DND-41 (cell line): ENCODE results near the gene PKHD1.

Experiments
- ATAC-seq: fragments of 200-7000 bp; cut with Tn5 transposase; 3 replicates; pipeline ENCODE4 v1.9.1; 2021; ENCODE audit warnings: low read depth; ENCODE audit not compliant: insufficient read depth
- DNase-seq: peaks from one replicate; pipeline ENCODE4 v3.0.0-alpha.2; 2020
- H2AFZ ChIP-seq: 2 replicates; pipeline ENCODE4 v1.6.0; 2012; ENCODE audit warnings: low read depth, low read length
- H3K27ac ChIP-seq: 2 replicates; pipeline ENCODE4 v1.5.1; 2012; ENCODE audit warnings: low read length, inconsistent platforms
- H3K27me3 ChIP-seq: fragments of 200-600 bp; sonication (generic); 2 replicates; pipeline ENCODE4 v1.6.0; 2012; ENCODE audit warnings: low read length, mild to moderate bottlenecking, inconsistent platforms; ENCODE audit not compliant: insufficient read depth, poor library complexity
- H3K36me3 ChIP-seq: 2 replicates; pipeline ENCODE4 v1.5.1; 2012; ENCODE audit warnings: low read length, inconsistent platforms; ENCODE audit not compliant: insufficient read depth
- H3K4me1 ChIP-seq: 2 replicates; pipeline ENCODE4 v1.5.1; 2012; ENCODE audit warnings: mild to moderate bottlenecking, low read length; ENCODE audit not compliant: insufficient read depth
- H3K4me2 ChIP-seq: 2 replicates; pipeline ENCODE4 v1.6.0; 2012; ENCODE audit warnings: mild to moderate bottlenecking, moderate library complexity, low read length, inconsistent platforms; ENCODE audit not compliant: insufficient read depth
- H3K4me3 ChIP-seq, 2 experiments: fragments of 200-600 bp in 1 of 2; shearing (Covaris generic) in 1 of 2; 2 replicates each; pipeline ENCODE4 v1.5.1; 2012 to 2016; ENCODE audit warnings: inconsistent platforms in 2 of 2, low read length in 2 of 2, mild to moderate bottlenecking in 2 of 2, low read depth in 1 of 2, moderate library complexity in 1 of 2
- H3K79me2 ChIP-seq: 2 replicates; pipeline ENCODE4 v1.6.0; 2012; ENCODE audit warnings: low read length, inconsistent platforms; ENCODE audit not compliant: insufficient read depth
- H3K9ac ChIP-seq: 2 replicates; pipeline ENCODE4 v1.6.0; 2012; ENCODE audit warnings: low read depth, mild to moderate bottlenecking, inconsistent platforms, low read length, moderate library complexity
- H3K9me3 ChIP-seq: 2 replicates; pipeline ENCODE4 v1.5.1; 2012; ENCODE audit warnings: low read length, moderate library complexity, mild to moderate bottlenecking, inconsistent platforms; ENCODE audit not compliant: insufficient read depth, severe bottlenecking
- H4K20me1 ChIP-seq: 2 replicates; pipeline ENCODE4 v1.6.0; 2012; ENCODE audit warnings: low read length; ENCODE audit not compliant: insufficient read depth
- CTCF ChIP-seq: IDR thresholded peaks from 2 replicates; pipeline ENCODE4 v1.5.1; 2012; ENCODE audit warnings: borderline replicate concordance, low read length, moderate library complexity, mild to moderate bottlenecking; ENCODE audit not compliant: poor library complexity, severe bottlenecking; ENCODE audit errors: extremely low read depth
- EZH2 ChIP-seq: IDR thresholded peaks from 3 replicates; pipeline ENCODE4 v1.6.1; 2012; ENCODE audit warnings: borderline replicate concordance, low read depth, mild to moderate bottlenecking, moderate library complexity, low read length, inconsistent platforms; ENCODE audit not compliant: severe bottlenecking

PKHD1 gene

DNA sequence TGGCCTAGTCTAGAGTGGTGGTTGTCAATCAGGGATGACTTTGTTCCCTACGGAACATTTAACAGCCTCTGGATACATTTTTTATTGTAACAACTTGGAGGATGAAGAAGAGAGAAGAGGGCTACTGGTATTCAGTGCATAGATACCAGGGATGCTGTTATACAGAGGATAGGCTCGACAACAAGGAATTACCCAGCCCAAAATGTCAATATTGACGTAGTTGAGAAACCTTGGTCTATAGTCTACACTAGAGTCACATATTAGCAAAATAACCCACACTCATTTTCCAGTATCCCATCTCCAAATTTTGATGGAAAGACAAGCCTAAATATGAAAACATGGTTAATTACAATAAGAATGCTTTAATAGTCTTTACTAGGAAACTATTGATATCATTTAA, 195.1 kb downstream of the PKHD1 start:
- H3K36me3 ChIP-seq, result no peaks in the 10 kb centered on the region
- no peak overlapping the region for H3K27ac ChIP-seq
- TF ChIP-seq EZH2 (no peak), CTCF (no peak)
- no peaks in the 10 kb centered on the region for H3K4me1 ChIP-seq
- no peaks in the 10 kb centered on the region for H3K9me3 ChIP-seq
- DNase-seq, result no peak
- H4K20me1 ChIP-seq, result no peaks in the 10 kb centered on the region
- H3K4me2 ChIP-seq, result no peak overlapping the region
- no peak overlapping the region for H3K4me3 ChIP-seq
- no peaks in the 10 kb centered on the region for H3K79me2 ChIP-seq
- H3K27me3 ChIP-seq, result no peaks in the 10 kb centered on the region
- ATAC-seq, result no peak
- no peak overlapping the region for H2AFZ ChIP-seq
- no peak overlapping the region for H3K9ac ChIP-seq

GRCh38 chr6:51891784-51892183, 195.6 kb downstream of the PKHD1 start:
- Histone ChIP-seq H3K79me2 (no peaks in the 10 kb centered on the region), H3K27ac (no peak overlapping the region), H3K9me3 (no peaks in the 10 kb centered on the region), H3K9ac (no peak overlapping the region), H3K4me1 (no peaks in the 10 kb centered on the region), H3K27me3 (no peaks in the 10 kb centered on the region), H3K36me3 (no peaks in the 10 kb centered on the region), H2AFZ (no peak overlapping the region), H4K20me1 (no peaks in the 10 kb centered on the region), H3K4me3 (no peak overlapping the region), H3K4me2 (no peak overlapping the region)
- no peak for ATAC-seq
- no peak for TF ChIP-seq EZH2
- no peak for TF ChIP-seq CTCF
- no peak for DNase-seq

DNA sequence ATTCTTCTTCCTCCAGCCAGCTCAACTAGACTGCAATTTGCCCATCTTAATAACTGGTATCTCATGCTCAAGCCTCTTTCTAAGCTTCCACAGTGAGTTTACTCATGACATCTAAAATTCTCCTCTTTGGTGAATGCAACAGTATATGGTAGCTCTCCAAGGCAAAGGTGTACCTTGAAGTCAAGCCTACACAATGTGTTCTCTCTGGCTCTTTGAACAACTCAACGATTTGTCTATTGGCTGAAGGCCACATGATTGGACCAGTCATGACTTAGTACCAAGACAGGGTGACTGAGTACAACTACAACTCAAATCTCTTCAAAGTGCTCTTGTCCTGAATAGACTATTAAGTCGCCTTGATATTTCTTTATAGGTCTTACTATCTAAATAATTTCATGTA, 199.6 kb downstream of the PKHD1 start:
- Histone ChIP-seq H3K4me1 (no peaks in the 10 kb centered on the region), H3K4me2 (no peak overlapping the region), H4K20me1 (no peaks in the 10 kb centered on the region), H3K79me2 (no peaks in the 10 kb centered on the region), H3K27me3 (no peaks in the 10 kb centered on the region), H2AFZ (no peak overlapping the region), H3K27ac (no peak overlapping the region), H3K4me3 (no peak overlapping the region), H3K9ac (no peak overlapping the region), H3K36me3 (no peaks in the 10 kb centered on the region), H3K9me3 (no peaks in the 10 kb centered on the region)
- DNase-seq (no peak), ATAC-seq (no peak)
- no peak for TF ChIP-seq CTCF
- no peak for TF ChIP-seq EZH2

DNA sequence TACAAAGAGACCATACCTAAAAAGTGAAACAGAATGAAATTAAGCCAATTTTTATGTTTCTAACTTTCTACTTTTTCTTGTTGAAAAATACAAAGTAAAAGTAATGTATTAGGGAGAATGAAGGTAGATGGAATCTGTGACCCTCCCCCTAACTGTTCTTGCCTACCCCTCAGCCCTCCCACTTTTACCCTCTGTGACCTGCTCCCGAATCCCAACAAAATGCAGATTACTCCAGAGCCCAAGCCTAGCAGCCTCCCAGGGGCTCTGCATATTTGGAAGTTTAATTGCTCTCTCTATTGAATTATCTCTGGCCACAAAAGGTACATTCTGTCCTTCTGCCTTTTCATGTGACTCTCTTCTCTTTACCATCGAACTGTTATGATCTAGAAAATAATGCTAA, 201.5 kb downstream of the PKHD1 start:
- no peak for ATAC-seq
- no peaks in the 10 kb centered on the region for H3K27me3 ChIP-seq

More for the DNA sequence above, 201.5 kb downstream of the PKHD1 start:
- Histone ChIP-seq H4K20me1 (no peaks in the 10 kb centered on the region), H3K36me3 (no peaks in the 10 kb centered on the region), H2AFZ (no peak overlapping the region), H3K4me2 (no peak overlapping the region), H3K4me3 (no peak overlapping the region), H3K27ac (no peak overlapping the region), H3K9ac (no peak overlapping the region), H3K4me1 (no peaks in the 10 kb centered on the region), H3K79me2 (no peaks in the 10 kb centered on the region), H3K9me3 (no peaks in the 10 kb centered on the region)
- TF ChIP-seq CTCF, result no peak
- TF ChIP-seq EZH2, result no peak
- no peak for DNase-seq
